NCI-H128 (cell line): ENCODE data around the gene EEIG2.
A peak's percentile ranks its signal among the peaks of the same experiment; 100 is the strongest.
"Not testable (repeated sequence)": the region's sequence is repeated elsewhere in the genome, so short reads cannot be mapped to it uniquely, and the experiment has no call there.

Source experiments
- DNase-seq: peaks from one replicate; lab custom pipeline; 2025; ENCODE audit not compliant: unreplicated experiment; lab: John Stamatoyannopoulos, UW

EEIG2 gene

GRCh38 chr1:108547493-108547892 is 12.4 kb upstream of the EEIG2 start:
- not testable (repeated sequence) for DNase-seq

- no peak for DNase-seq
These were observed 8.6 kb upstream of the EEIG2 start for GRCh38 chr1:108551137-108551862.

- DNase-seq: no peak
These were observed 6.0 kb upstream of the EEIG2 start for GRCh38 chr1:108553905-108554304.

GRCh38 chr1:108554682-108555427 is 5.0 kb upstream of the EEIG2 start:
- DNase-seq: no peak

GRCh38 chr1:108556066-108556465 is 3.8 kb upstream of the EEIG2 start:
- DNase-seq: no peak

GRCh38 chr1:108556499-108556898 is 3.4 kb upstream of the EEIG2 start:
- no peak for DNase-seq

GRCh38 chr1:108557296-108557695 is 2.6 kb upstream of the EEIG2 start:
- no peak for DNase-seq

- no peak for DNase-seq
These were observed 431 bp downstream of the EEIG2 start for GRCh38 chr1:108560189-108560873.

GRCh38 chr1:108560874-108561459 is 1.1 kb downstream of the EEIG2 start:
- peak; percentile 58 for DNase-seq

GRCh38 chr1:108561689-108562326 is 1.9 kb downstream of the EEIG2 start:
- no peak for DNase-seq

- no peak for DNase-seq
These were observed 3.9 kb downstream of the EEIG2 start for GRCh38 chr1:108563808-108564207.

GRCh38 chr1:108565081-108565480 is 5.2 kb downstream of the EEIG2 start:
- DNase-seq: no peak

- no peak for DNase-seq
These were observed 5.6 kb downstream of the EEIG2 start for GRCh38 chr1:108565512-108565911.

GRCh38 chr1:108568589-108568988 is 8.7 kb downstream of the EEIG2 start:
- DNase-seq: no peak

- no peak for DNase-seq
These were observed 9.3 kb downstream of the EEIG2 start for GRCh38 chr1:108569097-108569728.

- no peak for DNase-seq
These were observed 10.2 kb downstream of the EEIG2 start for GRCh38 chr1:108570128-108570527.

- DNase-seq: no peak
These were observed 11.1 kb downstream of the EEIG2 start for GRCh38 chr1:108570998-108571401.

GRCh38 chr1:108572182-108572581 is 12.3 kb downstream of the EEIG2 start:
- DNase-seq: no peak

GRCh38 chr1:108573183-108573582 is 13.3 kb downstream of the EEIG2 start:
- DNase-seq: no peak

- DNase-seq: no peak
These were observed 14.1 kb downstream of the EEIG2 start for GRCh38 chr1:108574008-108574407.

- DNase-seq: no peak
These were observed 15.5 kb downstream of the EEIG2 start for GRCh38 chr1:108575375-108575774.
